GM21717 (cell line): ENCODE data around the gene ZNF550.
"Not testable (repeated sequence)": the region's sequence is repeated elsewhere in the genome, so short reads cannot be mapped to it uniquely, and the experiment has no call there.

Experiments
- ATAC-seq: cut with Tn5 transposase; IDR thresholded peaks from one replicate; pipeline ENCODE4 v1.9.1; 2021; ENCODE audit warnings: mild to moderate bottlenecking, moderate library complexity; ENCODE audit not compliant: unreplicated experiment

The ZNF550 gene

DNA sequence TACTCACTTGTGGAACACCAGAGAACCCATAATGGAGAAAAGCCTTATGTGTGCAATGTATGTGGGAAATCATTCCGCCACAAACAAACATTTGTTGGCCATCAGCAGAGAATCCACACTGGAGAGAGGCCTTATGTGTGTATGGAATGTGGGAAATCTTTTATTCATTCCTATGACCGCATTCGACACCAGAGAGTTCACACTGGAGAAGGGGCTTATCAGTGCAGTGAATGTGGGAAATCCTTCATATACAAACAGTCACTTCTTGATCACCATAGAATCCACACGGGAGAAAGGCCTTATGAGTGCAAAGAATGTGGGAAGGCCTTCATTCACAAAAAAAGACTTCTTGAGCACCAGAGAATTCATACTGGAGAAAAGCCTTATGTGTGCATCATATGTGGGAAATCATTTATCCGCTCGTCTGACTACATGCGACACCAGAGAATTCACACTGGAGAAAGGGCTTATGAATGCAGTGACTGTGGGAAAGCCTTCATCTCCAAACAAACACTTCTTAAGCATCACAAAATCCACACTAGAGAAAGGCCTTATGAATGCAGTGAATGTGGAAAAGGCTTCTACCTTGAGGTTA is 21.6 kb downstream of the ZNF550 start:
- ATAC-seq = no peak

DNA sequence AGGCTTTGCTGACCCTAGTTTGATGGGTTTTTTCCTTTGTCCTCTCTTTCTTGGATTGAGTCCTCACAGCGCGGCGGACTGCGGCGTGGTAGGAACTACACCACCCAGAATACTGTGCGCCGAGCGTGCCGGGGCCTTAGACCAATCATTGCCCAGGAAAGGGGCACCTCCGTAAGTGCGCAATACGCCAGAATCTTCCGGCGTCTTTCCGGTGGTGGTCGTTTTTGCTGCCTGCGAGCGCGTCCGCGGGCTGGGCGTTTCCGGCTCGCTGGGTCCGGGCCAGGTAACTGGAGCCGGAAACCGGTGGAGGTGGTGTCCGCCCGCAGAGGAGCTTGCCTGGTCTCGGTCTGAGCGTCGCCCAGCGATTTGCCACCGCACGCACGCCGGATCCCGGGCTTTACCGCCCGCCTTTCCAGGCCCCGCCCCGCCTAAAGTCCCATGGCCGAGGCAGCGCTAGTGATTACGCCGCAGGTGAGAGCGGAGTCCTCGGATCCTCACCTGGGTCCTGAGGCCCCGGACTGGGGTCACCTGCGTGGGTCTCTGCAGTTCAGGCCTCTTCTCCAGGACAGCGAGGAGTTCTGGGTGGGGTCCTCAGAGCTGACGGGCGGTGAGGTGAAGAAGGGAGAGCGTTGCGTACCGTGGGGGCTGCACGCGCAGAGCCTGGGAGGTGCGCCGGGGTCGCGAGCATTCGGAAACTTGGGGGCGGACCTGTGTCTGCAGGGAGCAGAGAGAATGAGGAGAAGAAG is 32.4 kb downstream of the ZNF550 start, which contains the start of gene ZNF549:
ZNF549 (plus strand) TSS at position 221 of the 746 bp plus-strand sequence; CDS start at position 439, 218 bp downstream.
- ATAC-seq = peak; percentile 96

DNA sequence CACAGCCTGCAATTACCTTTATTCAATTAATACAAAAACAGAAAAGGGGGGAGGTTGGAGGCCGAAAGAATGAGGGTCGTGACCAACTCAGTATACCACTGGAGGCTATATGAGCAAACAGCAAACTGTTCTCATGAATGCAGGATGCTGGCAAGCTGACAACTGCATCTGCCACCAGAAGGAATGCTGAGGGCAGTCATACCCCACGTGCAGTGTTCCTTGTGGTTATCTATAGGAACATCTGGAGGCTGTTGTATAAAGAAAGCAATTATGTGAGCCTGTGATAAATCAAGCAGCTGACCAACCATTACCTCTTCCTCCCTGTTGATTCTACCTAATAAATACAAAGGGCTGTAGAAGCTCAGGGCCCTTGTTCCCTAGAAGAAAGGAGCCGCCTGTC is 41.6 kb downstream of the ZNF550 start:
- not testable (repeated sequence) for ATAC-seq

DNA sequence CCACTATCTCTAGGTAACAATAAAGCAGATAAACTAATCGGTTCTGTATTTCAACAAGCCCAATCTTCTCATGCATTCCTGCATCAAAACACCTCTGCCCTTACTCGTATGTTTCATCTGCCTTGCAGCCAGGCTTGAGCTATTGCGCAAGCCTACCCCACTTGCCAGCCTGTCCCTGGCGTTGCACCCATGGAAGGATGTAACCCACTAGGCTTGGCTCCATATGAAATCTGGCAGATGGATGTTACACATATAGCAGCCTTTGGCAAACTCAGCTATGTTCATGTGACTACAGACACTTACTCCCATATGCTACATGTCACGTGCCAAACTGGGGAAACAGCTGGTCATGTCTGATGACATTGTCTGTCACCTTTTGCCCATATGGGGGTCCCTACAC is 44.4 kb downstream of the ZNF550 start:
- ATAC-seq = no peak

DNA sequence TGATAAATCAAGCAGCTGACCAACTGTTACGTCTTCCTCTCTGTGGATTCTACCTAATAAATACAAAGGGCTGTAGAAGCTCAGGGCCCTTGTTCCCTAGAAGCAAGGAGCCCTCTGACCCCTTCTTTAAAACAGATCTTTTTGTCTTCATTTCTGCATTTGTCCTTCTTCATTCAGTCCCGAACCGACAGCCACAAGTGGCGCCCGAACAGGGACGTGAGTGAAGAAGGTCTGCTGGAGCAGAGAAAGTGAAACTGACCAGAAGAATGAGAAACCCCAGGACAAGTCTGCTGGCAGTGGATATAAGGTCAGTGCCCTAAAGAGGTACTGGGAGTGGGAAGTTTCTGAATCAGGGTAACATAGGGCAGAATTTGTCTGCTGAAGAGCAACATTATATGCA is 46.8 kb downstream of the ZNF550 start:
- ATAC-seq = no peak

DNA sequence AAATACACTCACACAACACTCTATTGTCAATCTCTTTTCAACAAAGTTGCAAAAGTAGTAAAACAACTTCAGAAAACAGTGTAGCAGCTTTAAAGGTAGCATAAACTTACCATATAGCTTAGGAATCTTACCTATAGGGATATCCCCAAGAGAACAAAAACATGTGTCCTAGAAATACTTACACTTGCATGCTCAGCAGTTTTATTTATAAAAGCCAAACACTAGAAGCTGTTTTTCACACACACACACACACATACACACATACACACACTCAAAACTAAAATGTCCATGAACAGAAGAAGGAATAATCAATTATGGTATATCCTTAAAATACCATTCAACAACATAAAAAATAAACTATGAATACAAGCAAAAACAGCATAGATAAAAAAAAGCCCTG is 48.2 kb downstream of the ZNF550 start:
- no peak for ATAC-seq

DNA sequence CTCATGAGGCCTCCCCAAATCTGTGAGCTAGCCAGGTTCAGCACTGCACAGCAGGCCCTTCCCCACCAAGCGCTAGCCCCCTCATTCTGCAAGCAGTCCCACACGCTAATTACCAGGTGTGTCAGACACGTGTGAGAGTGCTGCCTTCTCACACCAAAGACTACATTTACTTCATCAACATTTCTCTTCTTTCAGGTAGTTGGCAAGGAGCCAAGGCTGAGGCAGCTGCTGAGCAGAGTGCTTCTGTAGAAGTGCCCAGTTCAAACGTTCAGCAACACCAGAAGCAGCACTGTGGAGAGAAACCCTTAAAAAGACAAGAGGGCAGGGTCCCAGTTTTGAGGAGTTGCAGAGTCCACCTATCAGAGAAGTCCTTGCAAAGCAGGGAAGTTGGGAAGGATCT is 53.5 kb downstream of the ZNF550 start:
- ATAC-seq = no peak

DNA sequence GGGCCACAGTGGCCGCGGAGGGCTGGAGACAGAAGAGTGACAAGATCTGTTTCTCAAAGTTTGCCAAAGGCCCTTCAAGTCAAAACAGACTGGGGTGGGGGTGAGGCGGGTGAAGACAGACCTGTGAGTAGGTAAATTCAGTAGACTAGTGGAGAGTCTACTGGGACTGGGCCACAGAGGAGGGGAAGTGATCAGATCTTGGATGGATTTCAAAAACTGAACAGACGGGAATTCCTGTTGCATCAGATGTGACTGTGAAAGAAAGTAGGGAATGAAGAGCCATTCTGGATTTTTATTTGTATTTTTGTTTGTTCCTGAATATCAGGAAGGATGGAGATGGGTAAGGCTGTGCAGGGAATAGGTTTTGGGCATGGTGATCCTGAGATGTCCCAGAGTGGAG is 59.3 kb downstream of the ZNF550 start:
- ATAC-seq = not testable (repeated sequence)

DNA sequence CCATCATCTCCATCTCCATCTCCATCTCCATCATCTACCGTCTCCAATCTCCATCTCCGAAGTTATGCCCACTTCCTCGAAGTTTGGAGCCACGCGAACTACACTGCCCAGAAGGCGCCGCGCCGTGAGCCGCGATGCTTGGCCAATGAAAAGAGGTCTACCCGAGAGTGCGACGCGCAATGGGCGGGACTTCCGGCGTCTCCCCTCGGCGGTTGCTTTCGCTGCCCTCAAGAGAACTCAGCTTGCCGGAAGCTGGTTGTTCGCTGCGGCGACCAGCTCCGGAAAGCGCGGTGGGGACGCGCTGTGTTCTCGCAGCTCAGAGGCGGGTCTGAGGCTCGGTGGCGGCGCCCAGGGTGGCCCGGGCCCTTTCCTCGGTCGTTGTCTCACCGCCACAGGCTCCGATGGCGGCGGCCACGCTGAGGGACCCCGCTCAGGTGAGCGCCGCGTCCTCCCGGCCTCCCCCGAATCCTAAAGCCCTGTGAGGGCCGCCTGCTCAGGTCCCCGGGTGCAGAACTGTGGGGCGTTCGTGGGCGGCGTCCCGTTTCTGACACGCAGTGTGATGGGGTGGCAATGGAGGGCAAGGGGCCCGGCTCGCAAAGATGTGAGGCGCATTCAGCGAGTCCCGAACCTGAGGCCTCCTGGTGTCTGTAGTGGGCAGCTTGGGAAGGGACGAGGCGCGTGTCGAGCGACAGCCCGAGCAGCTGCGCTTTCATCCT is 59.8 kb downstream of the ZNF550 start, which contains the start of gene ZNF773:
ZNF773 (plus strand) TSS at position 259 of the 716 bp plus-strand sequence; CDS start at position 402, 143 bp downstream.
- peak; percentile 98 for ATAC-seq

DNA sequence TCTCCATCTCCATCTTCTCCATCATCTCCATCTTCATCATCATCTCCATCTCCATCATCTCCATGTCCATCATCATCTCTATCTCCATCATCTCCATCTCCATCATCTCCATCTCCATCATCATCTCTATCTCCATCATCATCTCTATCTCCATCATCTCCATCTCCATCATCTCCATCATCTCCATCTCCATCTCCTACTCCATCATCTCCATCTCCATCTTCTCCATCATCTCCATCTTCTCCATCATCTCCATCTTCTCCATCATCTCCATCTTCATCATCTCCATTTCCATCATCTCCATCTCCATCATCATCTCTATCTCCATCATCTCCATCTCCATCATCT is 60.4 kb downstream of the ZNF550 start:
- ATAC-seq = not testable (repeated sequence)

DNA sequence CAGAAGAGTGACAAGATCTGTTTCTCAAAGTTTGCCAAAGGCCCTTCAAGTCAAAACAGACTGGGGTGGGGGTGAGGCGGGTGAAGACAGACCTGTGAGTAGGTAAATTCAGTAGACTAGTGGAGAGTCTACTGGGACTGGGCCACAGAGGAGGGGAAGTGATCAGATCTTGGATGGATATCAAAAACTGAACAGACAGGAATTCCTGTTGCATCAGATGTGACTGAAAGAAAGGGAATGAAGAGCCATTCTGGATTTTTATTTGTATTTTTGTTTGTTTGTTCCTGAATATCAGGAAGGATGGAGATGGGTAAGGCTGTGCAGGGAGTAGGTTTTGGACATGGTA is 71.4 kb downstream of the ZNF550 start:
- ATAC-seq = not testable (repeated sequence)

DNA sequence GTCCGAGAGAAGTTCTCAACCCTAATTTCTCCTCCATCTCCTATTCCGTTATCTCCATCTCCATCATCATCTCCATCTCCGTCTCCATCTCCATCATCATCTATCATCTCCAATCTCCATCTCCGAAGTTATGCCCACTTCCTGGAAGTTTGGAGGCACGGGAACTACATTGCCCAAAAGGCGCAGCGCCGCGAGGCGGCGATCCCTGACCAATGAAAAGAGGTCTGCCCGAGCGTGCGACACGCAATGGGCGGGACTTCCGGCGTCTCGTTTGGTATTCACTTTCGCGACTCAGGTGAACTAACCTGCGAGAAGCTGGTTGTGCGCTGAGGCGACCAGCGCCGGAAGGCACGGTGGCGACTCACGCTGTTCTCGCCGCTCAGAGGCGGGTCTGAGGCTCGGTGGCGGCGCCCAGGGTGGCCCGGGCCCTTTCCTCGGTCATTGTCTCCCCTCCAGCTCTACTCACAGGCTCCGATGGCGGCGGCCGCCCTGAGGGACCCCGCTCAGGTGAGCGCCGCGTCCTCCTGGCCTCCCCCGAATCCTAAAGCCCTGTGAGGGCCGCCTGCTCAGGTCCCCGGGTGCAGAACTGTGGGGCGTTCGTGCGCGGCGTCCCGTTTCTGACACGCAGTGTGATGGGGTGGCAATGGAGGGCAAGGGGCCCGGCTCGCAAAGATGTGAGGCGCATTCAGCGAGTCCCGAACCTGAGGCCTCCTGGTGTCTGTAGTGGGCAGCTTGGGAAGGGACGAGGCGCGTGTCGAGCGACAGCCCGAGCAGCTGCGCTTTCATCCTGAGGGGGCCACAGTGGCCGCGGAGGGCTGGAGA is 72.0 kb downstream of the ZNF550 start, which contains the start of gene ZNF419:
ZNF419 (plus strand) TSS at position 274 of the 822 bp plus-strand sequence; CDS start at position 475, 201 bp downstream.
- peak; percentile 86 for ATAC-seq
